Measurements from ENCODE around the gene SLC12A3.
"Not testable (repeated sequence)": the region's sequence is repeated elsewhere in the genome, so short reads cannot be mapped to it uniquely, and the experiment has no call there.

The SLC12A3 gene

DNA sequence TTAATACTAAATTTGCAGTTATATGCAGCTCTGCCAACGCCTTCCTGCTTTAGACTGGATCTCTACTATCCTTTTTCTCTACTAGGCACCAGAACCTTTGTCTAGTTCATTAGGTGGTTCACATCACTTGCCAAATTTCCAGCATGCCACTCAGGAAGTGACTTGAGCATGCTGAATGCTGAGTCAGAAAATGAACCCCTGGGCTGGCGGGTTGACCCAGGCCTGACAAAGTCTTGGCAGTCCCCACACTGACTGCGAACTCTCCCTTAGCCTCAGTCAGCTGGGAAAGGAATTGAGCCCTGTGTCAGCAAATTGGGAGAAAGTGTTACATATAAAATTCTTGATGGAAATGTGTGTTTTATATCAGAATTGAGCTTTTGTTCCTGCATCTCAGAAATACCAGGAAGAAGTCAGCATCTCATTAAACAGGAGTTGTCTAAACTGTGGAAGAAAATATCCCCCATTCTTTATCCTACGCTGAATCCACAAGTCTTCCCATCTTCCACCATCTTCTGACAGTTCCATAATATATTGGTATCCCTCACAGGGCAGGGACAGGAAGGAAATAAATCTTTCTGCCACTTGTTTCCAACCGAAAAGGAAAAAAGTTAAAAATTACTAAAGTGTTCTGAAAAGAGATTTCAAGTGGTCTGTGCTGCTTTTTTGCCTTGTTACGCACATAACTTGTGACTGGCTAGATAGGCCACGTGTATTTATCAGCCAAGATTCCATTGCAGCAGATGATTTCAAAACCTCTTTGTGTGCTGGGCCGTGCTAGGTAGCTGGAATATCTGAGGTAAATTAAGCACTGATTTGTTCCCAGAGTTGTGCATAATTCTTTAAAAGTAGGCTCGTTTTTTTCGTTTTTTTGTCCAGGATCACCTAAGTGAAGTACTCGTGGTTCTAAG is 16.7 kb upstream of the SLC12A3 start:
- no peak for DNase-seq

DNA sequence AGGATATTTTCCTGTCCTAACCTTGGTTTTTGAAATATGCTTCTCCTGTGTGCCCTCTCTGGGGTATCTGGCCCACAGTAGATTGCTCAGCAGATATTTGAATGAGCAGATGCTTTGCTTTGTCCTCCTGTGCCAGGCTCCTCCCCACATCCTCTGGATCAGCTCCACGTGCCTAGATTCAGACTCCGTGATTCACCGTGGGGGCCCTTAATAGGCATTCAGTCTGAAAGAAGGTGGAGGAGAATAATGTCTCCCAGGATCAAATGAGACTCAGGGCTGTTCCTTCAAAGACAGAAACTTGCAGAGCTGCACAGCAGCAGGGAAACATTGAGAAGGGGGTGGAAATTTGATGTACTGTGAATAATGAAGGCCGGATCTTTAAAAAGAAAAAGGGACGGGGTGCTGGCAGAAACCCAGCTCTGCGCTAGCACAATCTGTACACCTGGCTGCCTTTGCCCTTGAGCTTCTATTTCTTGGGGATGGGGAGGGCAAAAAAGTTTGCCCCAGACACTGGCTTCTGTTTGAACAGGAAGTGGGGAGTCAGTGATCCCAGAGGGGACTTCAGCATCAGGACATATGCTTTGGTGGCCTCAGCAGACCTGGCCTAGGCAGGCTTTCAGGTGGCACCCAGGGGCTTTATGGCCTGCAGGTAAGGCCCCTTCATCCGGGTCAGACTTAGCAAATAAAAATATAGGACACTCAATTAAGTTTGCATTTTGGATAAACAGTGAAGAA is 15.9 kb upstream of the SLC12A3 start:
- DNase-seq, result no peak

DNA sequence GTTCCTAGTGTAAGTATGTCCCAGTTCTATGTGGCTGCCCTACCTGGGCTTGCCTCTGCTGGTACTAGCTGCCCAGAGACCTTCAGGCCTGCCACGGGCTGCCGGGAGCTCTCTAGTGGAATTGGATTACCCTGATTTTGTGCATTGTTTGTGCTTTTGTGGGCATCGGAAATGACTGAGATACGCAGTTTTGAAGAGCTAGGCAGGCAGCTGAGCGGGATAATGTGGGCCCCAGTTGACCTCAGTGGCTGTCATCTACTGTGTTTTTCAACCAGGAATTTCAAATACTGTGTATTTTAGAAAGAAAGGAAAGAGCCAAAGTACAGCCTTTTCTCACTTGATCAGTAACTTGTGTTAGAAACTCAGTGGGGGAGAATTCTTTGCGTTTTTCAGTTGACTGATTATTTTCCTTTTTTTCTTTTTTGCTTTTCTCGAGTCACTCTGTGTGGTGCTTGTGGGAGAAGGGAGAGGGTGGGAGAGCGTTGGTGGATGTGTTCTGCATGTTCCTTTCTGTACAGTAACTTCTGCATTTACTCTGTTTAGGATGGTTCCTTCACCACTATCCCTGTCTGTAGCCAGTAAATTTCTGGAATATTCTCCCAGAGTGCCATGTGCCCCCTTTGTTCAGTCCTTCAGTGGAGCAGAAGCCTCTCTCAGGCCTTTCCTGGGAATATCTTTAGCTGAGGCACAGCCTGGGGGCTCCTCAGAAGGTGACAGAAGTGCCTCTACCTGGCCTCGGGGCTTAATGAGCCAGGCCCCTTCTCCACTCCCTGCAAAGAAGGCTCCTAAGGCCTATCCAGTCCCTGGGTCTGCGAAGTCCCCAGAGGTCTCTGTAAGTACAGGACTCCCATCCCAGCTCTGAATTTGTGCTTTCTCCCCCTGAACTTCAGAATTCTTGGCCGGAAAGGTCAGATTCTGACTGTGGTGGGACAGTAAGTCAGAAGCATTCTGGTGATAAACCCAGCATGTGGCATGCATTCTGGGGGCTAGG is 15.0 kb upstream of the SLC12A3 start:
- DNase-seq, result no peak

DNA sequence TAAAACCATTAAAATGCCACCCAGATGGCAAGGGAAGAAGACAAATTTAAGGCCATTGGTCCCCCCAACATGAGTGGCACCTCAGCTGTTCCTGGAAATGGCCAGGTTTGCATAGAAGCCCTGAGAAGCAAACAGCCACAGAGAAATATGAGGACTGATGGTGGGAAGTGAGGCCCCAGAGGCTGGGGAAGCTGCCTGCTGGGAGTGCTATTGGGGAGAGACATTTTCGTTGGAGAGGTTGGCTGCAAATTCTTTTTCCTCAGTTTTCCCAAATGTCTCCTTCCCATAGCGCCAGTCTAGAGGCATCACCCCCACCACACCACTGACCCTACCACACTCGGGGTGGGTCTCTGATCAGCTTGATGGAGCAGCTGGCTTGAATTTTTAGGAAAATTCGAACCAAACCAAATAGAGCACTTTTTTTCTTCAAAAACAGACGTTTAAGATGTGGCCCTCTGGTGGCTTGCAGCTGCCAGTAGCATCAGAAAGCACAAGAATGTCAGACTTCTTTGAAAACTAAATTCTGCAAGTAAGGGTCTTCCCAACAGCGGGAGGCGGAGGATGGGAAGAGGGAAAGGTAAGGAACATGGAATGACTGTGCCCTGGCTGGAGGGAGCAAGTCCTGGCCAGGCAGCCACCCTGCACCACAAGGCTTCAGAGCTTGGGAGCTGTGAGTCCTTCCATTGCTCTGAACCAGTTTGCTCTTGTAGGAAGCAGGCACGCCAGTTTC is 13.2 kb upstream of the SLC12A3 start:
- no peak for DNase-seq

DNA sequence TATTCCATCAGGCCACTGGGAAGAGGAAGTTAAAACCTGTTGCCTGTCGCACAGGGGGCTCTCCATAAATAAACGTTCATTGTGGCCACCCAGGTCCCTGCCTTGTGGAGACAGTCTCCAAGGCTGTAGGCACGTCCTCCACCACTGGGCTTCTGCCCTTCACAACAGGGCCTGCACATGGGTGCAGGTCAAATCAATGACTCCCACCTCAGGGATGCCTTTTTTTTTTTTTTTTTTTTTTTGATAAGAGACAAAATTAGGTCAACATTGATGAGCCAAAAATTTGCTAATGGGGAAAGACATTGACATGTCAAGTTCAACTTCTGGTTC is 12.6 kb upstream of the SLC12A3 start:
- no peak for DNase-seq

DNA sequence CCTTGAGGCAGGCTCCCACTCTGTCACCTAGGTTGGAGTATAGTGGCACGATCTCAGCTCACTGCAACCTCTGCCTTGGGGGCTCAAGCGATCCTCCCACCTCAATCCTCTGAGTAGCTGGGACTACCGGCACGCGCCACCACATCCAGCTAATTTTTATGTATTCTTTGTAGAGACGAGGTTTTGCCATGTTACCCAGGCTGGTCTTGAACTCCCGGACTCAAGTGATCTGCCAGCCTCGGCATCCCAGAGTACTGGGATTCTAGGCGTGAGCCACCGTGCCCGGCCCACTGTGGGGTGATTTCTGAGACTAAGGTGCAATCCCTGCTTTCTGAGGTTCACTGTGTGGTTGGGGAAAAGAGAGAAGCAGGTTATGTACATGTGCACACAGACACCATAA is 12.0 kb upstream of the SLC12A3 start:
- no peak for DNase-seq

DNA sequence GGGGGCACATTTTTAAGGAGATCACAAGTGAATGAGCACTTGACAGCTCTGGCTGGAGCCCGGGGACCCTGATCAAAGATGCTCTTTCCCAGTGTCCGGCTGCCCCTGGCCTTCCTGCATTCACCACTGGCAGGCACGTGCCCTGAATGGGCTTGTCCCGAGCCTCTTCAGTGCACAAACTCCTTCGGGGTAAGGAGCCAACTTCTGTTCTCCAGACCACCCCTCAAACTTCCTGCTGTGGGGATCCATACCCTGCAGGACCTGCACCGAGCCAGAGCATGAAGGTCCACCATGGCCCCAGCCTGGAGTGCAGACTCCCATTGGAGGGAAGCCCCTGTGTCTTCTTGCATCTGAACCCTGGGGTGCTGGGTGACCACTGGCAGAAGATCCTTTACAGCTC is 9.8 kb upstream of the SLC12A3 start:
- no peak for DNase-seq

DNA sequence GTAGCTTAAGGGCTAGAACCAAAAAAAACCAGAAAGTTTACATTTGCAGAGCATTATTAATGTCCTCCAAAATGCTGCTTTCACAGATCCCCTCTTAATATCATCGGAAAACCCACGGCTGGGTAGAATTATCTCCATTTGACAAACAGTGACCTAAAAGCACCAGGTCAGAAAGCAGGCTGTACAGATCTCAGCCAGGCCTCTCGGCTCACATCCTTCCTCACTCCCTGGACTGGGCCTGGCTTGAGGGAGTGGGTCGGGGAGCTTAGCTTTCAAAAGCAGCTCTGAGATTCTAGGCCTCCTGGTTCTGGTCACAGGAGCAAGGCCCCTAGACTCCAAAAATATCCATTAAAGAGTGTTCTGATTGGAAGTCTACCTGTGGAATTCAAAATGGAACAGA is 9.1 kb upstream of the SLC12A3 start:
- DNase-seq, result no peak

DNA sequence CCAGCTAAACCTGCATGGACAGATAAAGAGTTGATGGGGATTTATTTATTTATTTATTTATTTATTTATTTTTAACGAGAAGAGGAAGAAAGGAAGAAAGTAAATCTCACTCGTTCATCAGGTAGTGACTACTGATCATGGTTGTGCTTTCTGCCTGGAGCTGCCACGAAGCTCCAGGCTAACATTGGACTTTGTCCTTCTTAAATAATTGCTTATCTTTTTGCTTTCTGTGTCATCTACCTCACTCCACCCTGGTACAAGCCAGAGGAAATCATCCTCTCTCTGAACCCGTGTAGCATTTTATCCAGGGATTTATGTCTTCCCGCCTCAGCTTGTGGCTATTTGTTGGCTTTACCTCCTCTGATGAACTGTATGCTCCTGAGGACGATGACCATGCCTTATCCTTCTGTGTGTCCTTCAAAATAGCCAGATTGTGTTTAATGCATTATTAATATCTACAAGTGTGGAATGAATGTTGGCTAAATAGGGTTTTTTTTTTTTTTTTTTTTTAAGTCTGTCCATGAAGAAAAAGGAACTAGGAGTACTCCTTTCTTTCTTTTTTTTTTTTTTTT is 8.0 kb upstream of the SLC12A3 start:
- no peak for DNase-seq

DNA sequence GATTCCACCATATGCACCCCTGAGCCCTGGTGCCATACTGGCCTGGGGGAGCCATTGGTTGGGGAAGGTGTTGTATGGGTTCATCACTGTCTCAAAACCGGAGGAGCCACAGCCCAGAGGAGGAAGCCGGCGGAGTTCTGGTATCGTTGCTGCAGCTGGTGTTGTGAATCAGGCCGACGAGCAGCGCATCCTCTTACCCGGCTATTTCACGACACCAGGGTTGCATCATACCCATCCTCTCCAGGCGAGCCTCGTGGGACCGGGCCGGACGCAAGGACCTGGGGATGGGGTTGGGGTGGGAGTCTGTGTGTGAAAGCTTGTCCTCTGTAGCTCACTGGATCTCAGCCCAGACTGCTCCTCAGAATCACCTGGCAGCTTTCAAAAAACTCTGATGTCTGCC is 6.6 kb upstream of the SLC12A3 start:
- DNase-seq, result no peak

DNA sequence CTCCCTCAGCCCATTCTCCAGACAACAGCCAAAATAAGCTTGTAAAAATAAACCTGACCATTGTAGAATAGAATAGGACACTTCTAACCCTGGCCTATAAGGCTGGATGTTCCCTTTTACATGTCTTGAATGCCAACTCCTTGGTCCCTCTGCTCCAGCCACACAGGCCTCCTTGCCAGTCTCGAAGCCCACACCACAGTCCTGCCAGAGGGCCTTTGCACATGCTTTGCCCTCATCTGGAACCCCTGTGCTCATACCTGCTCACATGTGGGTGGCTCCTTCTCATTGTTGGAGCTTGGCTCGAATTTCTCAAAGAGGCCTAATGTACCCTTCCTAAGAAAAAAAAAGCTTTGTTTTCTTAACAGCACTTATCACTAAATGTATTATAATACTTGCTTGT is 5.4 kb upstream of the SLC12A3 start:
- no peak for DNase-seq

DNA sequence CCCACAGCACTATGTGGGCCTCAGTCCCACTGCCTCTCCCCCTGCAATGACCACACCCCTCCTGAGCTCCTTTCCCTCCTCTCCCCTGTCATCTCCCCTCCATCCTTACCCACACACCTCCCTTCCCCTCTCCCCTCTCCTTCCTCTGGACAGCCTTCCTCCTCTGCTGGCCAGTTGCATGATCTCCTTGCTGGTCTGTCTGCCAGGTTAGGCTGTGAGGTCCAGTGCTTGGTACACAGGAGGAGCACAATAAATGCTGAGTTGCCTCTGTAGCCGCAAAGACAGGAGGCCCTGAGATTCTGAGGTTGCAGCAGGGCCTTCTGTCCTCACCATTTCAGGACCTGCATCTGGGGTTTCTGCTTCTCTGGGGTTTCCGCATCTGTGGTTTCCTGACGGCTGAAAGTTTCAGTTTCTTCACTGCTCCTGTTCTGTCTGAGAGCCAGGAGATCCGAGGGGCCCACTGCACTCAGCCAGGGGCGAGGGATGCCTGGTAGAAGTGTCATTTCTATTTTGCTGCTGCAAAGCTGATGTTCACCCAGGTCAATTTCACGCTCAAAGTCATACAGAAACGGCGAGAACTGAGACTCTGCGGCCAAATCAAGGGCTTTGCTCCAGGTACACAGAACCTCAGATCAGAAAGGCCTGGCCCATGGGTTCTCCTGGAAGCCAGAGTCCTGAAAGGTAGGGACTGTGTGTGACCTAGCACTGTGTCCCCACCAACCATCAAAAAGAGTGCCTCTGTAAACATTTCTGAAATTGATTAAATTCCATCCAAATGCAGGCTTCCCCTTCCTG is 4.6 kb upstream of the SLC12A3 start:
- DNase-seq, result no peak

DNA sequence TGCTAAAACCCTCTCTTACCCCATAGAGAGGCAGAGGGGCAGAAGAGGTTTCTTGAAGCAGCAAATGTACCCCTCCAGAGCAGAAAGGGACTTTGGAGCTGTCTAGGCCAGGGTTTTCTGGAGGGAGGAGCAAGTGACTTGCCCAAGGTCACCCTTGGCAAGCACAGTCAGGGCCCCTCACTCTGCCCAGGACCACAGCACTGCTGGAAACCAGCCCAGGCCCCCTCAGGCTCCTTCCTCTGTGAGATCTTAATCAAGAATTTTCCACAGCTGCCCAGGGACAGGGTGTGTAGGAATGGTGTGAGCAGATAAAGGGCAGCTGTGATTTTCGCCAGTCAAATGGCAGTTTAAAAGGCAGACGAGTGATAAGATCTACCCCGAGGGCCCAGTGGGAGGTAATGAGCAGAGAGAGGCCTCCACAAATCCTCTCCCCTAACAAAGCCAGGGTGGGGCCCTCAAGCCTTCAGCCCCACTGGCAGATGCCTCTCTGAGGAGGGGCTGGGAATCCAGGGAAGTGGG is 3.9 kb upstream of the SLC12A3 start:
- DNase-seq, result no peak

DNA sequence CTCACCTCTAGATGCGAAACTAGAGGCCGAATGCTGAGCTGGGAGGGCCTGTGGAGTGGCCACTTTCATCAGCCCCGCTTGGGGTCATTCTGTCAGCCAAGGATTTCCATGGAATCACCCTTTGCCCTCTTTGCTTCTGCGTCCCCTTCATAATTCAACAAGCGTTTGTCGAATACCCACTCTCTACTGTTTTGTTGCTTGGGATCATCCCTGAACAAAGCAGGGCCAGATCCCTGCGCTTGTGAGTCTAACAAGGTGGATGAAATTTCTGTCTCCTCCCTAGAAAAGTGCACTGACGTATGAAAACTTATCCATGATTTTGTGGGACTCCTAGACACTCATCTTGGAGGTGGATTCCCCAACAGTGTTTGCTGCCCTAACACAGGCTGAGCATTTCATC is 3.3 kb upstream of the SLC12A3 start:
- DNase-seq, result no peak

DNA sequence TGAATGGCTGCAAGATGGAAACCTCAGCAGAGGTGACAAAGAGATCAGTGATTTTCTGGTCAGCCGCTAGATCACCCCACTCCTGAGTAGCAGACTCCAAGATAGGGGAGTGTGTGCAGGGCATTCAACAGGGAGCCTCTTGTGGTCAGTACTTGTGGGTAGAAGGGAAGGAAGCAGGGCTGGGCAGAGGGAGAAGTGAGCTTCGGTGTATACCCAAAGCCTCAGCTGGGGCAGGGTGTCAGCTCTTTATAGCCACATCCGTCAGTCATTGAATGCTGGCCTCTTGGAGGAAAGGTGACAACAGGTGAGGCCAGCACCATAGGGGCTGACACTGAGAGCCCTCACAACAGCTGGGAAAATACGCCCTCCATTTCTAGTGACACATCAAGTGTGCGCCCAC is 2.2 kb upstream of the SLC12A3 start:
- no peak for DNase-seq

DNA sequence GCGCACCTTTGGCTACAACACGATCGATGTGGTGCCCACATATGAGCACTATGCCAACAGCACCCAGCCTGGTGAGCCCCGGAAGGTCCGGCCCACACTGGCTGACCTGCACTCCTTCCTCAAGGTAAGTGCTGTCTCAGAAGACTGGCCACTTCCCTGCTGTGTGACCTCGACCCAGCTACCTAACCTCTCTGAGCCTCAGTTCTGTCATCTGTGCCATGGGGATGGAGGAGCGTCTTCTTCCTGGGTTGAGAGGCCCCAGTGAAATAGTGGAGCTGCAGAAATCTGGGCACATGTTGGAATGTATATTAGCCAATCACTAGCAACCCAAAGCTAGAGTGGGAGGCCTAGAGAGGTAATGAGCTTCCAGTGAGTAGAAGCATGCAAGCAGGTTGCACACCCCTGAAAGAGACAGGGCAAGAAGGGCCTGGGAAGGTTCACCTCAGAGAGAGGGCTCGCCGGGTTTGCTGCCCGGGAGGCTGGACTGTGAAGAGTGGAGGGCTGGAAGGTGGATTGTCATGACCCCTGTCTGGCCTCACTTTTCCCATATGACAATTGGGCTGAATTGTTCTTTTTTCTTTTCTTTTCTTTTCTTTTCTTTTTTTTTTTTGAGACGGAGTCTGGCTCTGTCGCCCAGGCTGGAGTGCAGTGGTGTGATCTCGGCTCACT is 521 bp downstream of the SLC12A3 start:
- no peak for DNase-seq

DNA sequence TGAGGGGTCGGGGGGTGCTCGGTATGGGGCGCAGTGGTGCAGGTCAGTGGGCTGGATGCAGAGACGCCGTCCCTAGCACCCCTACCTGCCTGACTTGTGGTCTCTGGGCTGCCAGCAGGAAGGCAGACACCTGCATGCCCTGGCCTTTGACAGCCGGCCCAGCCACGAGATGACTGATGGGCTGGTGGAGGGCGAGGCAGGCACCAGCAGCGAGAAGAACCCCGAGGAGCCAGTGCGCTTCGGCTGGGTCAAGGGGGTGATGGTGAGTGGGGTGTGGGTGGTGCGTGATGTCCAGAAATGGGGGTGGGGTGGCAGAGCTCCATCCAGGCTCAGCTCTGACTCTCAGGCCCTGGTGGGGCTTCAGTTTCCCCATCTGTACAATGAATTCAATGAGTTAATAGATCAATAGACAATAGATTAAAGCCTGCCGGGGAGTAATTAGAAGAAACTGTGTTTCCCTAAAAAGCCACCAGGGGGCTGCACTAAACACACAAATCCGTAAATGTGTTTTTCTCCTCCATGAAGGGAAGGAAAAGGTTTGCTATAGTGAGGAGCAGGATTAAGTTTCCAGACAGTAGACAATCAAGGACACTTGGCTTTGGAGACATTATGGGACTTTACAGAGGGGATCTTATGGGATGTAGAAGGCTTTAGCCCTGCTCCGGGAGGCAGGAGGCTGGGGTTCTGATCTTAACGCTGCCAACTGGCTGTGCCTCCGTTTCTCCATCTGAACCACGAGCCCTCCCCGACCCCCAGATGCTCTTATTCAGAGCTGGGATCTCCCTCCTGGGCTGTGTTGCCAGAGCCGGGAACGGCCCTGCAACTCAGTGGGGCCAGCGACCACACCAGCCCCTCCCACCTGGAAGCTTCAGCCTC is 2.2 kb downstream of the SLC12A3 start:
- no peak for DNase-seq

DNA sequence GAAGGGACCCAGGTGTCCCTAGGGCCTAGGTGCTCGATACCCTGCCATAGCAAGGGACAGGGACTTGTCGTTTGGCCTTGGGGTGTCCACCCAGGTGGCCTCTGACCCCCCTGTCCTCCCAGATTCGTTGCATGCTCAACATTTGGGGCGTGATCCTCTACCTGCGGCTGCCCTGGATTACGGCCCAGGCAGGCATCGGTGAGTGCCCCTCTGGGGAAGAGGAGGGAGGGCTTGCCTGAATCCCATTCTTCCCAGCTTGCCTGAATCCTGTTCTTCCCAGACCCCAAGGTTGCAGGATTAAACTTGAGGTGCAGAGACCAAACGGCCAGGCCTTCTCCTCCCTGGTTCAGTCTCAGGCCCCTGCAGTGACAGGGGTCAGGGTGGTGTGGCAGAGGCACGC is 3.2 kb downstream of the SLC12A3 start:
- no peak for DNase-seq

DNA sequence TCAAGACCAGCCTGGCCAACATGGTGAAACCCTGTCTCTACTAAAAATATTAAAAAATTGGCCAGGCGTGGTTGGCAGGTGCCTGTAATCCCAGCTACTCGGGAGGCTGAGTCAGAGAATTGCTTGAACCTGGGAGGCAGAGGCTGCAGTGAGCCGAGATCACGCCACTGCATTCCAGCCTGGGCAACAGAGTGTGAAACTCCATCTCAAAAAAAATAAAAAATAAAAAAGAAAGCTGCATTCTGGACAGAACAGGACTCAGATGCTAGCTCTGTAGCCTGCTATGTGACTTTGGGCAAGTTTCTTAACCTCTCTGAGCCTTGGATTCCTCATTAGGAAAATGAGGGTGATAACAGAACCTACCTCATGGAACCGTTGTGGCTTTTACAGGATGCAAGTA is 3.8 kb downstream of the SLC12A3 start:
- not testable (repeated sequence) for DNase-seq
